GM21381 (cell line): Measurements from ENCODE around the gene VWC2L.

ENCODE experiments used
- ATAC-seq: cut with Tn5 transposase; IDR thresholded peaks from one replicate; pipeline ENCODE4 v1.9.1; 2021; ENCODE audit warnings: mild to moderate bottlenecking, moderate library complexity; ENCODE audit not compliant: unreplicated experiment

Gene VWC2L

DNA sequence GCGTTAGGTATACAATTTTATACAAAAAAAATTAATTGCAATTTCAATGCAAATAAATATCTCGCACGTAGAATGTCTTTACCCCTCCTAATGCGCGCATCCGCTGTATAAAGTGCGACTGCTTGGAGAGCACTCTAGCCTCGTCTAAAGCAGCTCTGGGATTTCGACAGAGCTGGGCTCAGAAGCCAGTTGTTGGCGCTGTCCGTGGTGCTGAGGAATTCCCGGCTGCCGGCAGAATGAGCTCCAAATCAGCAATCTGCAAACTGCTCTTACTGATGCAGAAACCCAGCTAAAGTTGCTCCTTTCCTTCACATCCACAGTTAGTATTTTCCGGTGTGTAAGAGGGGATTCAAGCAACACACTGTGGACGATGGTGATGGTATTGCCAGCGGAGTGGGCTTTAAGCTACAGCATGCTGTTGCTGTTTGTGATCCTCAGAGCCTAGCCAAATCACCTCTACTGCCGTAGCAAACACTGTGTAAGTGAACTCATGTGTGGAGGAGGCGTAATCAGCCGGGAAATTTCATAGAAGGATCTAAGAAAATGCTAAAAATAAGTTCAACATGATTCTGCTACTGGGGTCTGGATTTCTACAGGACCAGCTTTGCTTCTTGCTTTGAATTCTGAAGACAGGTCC lies at the start of gene VWC2L:
VWC2L (plus strand) TSS at position 137 of the 637 bp plus-strand sequence. CDS start 3,140 bp downstream, outside the sequence.
- ATAC-seq: peak; percentile 71

DNA sequence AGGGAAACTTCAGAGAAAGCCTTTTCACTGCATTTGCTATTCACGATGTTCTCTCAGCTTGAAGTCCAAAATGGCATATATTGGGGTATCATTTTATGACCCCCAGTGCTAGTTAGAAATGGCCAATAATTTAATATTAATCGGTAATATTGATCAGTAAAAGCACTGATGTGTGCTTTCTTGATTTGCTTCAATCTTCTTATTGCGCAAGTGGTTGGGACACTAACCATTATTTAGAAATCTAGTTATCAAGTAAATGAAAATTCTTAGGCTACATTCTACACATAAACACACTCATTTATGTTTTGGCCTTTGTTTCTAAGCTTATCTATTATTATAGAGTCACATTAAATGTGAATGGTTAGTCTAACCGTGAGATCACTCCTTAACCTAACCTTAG lies 49.7 kb upstream of the VWC2L start:
- ATAC-seq: no peak

- no peak for ATAC-seq
Observed at GRCh38 chr2:214365549-214365948, 45.3 kb upstream of the VWC2L start.

GRCh38 chr2:214367171-214367570 lies 43.7 kb upstream of the VWC2L start:
- ATAC-seq: no peak

DNA sequence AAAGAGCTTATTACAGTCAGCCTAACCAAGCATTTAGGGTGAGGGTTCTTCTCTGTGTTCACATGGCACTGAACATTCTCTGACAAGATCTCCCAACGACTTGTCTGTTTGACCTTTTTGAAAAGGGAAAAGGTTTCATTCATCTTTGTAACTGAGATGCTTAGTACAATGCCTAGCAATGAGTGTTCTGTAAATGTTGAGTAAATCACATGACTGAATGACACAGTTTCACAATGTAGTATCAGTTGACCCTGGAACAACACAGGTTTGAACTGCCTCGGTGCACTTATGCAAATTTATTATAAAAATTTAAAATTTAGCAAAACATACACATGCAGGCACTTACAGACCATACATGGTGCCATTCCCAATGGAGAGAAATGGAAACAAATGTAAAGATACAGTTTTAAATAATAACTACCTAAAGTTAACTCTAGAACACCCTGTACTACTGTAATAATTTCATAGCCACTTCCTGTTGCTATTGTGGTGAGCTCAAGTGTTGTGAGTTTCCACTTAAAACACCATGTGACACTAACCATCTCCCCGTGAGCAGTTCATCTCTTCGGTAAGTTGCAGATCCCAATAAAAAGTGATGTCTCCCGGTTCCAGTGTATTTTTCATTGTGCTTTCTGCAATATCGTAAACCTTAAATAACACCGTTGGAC lies 34.1 kb upstream of the VWC2L start:
- no peak for ATAC-seq

- ATAC-seq: no peak
Observed at GRCh38 chr2:214377286-214377624, 33.6 kb upstream of the VWC2L start.

- ATAC-seq: no peak
Observed at GRCh38 chr2:214378455-214379103, 32.3 kb upstream of the VWC2L start.

DNA sequence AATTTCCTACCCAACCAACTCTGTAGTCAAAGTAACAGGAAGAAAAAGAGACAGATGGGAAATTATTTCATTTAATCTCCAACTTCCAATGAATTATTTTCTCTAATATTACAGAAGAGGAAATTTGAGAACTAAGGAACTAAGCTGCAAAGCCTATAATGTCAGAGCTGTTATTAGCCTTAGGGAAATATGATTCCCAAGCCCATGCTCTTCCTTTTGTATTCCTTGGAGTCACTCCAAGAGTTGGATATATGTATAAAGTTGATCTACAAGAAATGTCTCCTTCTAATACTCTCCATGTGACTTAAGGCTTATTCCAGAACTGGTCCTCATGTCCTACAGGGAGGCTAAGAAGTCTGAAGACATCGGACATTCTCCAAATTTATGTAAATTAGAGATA lies 31.6 kb upstream of the VWC2L start:
- ATAC-seq: no peak

GRCh38 chr2:214380681-214381080 lies 30.2 kb upstream of the VWC2L start:
- ATAC-seq: no peak

DNA sequence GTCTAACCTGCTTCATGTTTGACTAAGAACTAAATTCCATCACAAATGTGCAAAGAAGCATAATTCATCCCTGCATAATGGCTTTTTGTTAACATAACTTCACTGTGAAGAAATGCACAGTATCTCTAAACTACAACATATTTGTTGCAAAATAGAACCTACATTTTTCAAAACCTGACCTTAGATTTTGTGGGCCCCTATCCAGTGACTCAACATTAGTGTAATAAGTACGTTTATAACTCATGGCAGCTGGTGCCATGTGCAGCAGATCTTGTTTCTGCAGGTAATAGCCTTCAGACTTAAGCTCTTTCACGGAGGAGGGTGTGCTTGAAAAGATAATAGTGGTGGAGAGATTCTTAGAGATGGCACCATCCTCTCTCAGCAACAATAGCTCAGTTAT lies 28.6 kb upstream of the VWC2L start:
- no peak for ATAC-seq

DNA sequence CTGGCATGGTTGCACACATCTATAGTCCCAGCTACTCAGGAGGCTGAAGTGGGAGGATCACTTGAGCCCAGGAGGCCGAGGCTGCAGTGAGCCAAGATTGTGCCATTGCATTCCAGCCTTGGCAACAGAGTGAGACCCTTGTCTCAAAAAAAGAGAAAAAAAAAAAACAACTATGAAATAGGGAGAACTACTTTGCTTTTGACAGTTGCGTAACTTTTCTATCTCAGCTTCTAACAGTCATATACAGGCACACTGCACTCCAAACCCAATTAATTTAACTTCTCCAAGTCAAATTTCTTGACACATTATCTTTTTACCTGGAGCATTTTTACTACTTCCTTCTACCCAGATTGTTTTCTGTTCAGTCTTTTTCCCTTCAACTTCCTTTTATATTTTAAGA lies 24.1 kb upstream of the VWC2L start:
- ATAC-seq: no peak

DNA sequence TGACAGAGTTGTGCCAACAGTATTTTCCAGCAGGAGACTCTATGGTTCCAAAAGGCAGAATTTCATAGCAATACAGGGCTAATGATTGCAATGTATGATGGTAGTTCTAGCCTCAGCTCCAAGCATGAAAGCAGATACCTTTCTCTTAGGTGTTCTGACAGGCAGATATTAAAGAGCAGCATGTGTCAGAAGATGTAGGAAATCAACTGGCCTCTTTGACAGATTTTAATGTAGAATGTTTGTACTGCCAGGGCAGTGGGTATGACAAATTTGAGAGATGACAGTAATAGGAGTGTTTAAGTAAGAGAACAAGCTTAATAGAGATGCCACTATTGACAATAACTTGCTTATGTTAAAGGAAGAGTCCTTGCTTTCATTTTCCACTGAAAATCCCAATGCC lies 21.5 kb upstream of the VWC2L start:
- no peak for ATAC-seq

- no peak for ATAC-seq
Observed at GRCh38 chr2:214393796-214394195, 17.1 kb upstream of the VWC2L start.

DNA sequence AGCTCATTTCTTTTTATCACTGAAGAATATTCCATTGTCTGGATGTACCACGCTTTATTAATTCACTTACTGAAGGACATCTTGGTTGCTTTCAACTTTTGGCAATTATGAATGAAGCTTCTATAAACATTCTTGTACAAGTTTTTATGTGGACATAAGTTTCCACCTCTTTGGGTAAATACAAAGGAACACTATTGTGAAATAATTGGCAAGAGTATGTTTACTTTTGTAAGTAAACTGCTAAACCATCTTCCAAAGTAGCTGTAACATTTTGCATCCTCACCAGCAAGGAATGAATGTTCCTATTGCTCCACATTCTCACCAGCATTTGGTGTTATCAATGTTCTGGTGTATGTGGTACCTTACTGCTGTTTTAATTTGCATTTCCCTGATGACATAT lies 15.8 kb upstream of the VWC2L start:
- ATAC-seq: no peak

DNA sequence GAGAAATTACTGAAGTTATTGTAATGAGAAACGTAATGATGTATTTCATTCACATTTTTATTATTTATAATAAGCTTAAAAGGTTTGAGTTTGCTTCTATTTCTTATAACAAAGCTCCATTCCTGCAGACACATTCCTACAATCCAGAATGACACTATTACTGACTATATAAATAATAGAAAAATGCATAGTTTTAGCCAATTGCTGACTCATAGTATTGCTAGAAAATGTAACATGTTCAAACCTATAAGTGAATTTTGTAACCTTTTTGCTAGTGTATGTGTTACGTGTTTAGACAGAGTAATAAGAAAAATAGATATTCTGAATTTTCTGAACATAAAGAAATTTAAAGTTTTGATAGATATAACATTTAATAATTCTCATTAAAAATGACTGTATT lies 9.3 kb upstream of the VWC2L start:
- no peak for ATAC-seq

DNA sequence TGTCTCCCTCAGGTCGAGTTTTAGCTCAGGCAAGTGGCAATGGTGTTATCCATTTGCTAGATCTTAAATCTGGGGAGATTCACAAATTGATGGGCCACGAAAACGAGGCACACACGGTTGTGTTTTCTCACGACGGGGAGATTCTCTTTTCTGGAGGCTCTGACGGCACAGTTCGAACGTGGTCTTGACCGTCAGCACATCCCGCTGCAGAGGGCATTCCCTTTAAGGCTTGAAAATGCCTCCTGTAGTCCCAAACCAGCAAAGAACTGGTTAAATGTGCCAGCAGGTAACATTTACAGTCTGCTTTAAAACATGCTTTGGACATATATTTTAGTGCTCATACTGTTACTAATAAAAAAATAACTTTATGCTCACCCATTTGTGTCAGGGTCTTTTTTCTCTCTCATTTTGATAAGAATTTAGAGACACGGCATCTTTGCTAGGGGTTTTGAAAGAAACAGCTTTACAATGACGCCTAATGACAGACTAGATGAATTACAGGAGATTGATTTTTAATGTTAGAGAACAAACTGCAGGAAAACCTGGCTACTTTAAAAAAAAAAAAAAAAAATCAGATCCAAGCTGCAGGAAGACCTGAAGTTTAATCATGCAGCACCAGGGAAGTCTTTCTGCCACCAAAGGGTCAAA lies 602 bp upstream of the VWC2L start:
- ATAC-seq: no peak

DNA sequence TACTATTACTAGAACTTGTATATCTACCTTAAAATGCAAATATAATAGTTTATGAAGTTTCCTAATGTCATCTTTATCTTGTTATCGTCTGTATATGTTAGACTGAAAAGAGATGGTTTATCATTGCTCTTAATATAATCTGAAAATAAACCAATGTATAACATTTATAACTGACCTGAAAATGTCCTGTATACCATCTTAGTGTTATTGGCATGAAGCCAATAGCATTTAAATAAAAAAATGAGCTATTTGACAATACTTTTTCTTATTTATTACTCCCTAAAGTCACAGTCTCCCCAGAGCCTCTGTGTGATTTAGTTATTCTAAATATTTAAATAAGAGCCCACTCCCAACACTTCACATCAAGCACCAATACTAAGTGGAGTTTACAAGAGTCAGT lies 1.8 kb downstream of the VWC2L start:
- ATAC-seq: no peak

- no peak for ATAC-seq
Observed at GRCh38 chr2:214436470-214436869, 25.6 kb downstream of the VWC2L start.

- ATAC-seq: no peak
Observed at GRCh38 chr2:214450118-214450894, 39.5 kb downstream of the VWC2L start.

- no peak for ATAC-seq
Observed at GRCh38 chr2:214451516-214452275, 40.8 kb downstream of the VWC2L start.
